Activated T-cell treated with anti-CD3 and anti-CD28 coated beads, Interleukin-2, amount 50 U/mL, for 72 hours (primary cell): ENCODE results near the gene TTC17. TPM values are rescaled to one million over a fixed set of nuclear protein-coding genes. Genes with fewer than 3 reads are reported as not detected.

ENCODE experiments used
- ATAC-seq, 2 donors: fragments of 150-1000 bp; cut with Tn5 transposase; replicated peaks in 1 of 2; 2 replicates each; pipeline ENCODE4 v1.10.0; 2021; ENCODE audit warnings: moderate library complexity in 2 of 2, mild to moderate bottlenecking in 1 of 2
- DNase-seq, 2 donors: peaks; one replicate each; pipeline ENCODE4 v3.0.0; 2021 to 2022; ENCODE audit warnings: mixed read lengths in 1 of 2
- H3K27ac Mint-ChIP-seq: one replicate; pipeline ENCODE4 v1.8.0; 2022; ENCODE audit warnings: mild to moderate bottlenecking, moderate library complexity, mixed read lengths
- H3K27me3 Mint-ChIP-seq: one replicate; pipeline ENCODE4 v1.8.0; 2022; ENCODE audit warnings: low read depth, mixed read lengths
- H3K36me3 Mint-ChIP-seq, 2 donors: one replicate each; pipeline ENCODE4 v1.8.0; 2022; ENCODE audit warnings: mixed read lengths in 2 of 2, mild to moderate bottlenecking in 1 of 2; ENCODE audit not compliant: insufficient read depth in 2 of 2
- H3K4me1 Mint-ChIP-seq: one replicate; pipeline ENCODE4 v1.8.0; 2022; ENCODE audit warnings: low read depth, mixed read lengths
- H3K4me3 Mint-ChIP-seq, 2 donors: one replicate each; pipeline ENCODE4 v1.8.0; 2022; ENCODE audit warnings: mild to moderate bottlenecking in 2 of 2, mixed read lengths in 2 of 2, moderate library complexity in 2 of 2
- H3K9me3 Mint-ChIP-seq, 2 donors: one replicate each; pipeline ENCODE4 v1.8.0; 2022; ENCODE audit warnings: mixed read lengths in 2 of 2
- total RNA-seq, 2 donors: library from RNA; stranded (reverse); gene quantifications; one replicate each; pipeline ENCODE4 v1.2.3, GENCODE V29; 2022

Gene TTC17
- total RNA-seq, 2 donors from 2014 or later = 67.8 to 68.2 TPM

GRCh38 chr11:43360361-43361032 is 1.8 kb downstream of the TTC17 start:
- H3K4me1 Mint-ChIP-seq = peaks cover 45% of the 10 kb centered on the region
- no peaks in the 10 kb centered on the region for H3K9me3 Mint-ChIP-seq
- ATAC-seq (no peak), DNase-seq (no peak)
- H3K4me3 Mint-ChIP-seq = peak overlapping the region; percentile 96 to 100
- peak overlapping the region; percentile 95 for H3K27ac Mint-ChIP-seq
- H3K36me3 Mint-ChIP-seq = peaks cover 5 to 16% of the 10 kb centered on the region in 2 donors
- no peaks in the 10 kb centered on the region for H3K27me3 Mint-ChIP-seq

DNA sequence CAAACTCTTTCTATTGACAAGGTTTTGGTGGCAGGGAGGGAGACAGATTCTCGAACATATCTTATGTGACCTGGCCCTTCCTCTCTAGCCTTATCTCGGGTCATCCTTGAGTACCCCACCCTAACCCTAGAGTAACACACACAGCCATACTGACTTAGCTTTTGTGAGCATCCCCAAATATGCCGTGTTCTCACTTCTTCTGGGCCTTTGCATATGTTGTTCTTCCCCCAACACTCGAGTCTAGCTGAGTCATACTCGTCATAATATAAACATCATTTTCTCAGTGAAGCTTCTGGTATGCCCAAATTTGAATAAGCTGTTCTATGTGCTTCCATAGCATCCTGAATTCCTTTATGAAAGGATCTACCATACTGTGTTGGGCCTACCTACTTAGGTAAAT is 8.0 kb downstream of the TTC17 start:
- peaks cover 56% of the 10 kb centered on the region for H3K4me1 Mint-ChIP-seq
- ATAC-seq (no peak), DNase-seq (no peak)
- no peaks in the 10 kb centered on the region for H3K9me3 Mint-ChIP-seq
- H3K4me3 Mint-ChIP-seq = no peak overlapping the region
- H3K27me3 Mint-ChIP-seq = no peaks in the 10 kb centered on the region
- H3K36me3 Mint-ChIP-seq = peaks cover 3 to 18% of the 10 kb centered on the region in 2 donors
- H3K27ac Mint-ChIP-seq = peak overlapping the region; percentile 25

DNA sequence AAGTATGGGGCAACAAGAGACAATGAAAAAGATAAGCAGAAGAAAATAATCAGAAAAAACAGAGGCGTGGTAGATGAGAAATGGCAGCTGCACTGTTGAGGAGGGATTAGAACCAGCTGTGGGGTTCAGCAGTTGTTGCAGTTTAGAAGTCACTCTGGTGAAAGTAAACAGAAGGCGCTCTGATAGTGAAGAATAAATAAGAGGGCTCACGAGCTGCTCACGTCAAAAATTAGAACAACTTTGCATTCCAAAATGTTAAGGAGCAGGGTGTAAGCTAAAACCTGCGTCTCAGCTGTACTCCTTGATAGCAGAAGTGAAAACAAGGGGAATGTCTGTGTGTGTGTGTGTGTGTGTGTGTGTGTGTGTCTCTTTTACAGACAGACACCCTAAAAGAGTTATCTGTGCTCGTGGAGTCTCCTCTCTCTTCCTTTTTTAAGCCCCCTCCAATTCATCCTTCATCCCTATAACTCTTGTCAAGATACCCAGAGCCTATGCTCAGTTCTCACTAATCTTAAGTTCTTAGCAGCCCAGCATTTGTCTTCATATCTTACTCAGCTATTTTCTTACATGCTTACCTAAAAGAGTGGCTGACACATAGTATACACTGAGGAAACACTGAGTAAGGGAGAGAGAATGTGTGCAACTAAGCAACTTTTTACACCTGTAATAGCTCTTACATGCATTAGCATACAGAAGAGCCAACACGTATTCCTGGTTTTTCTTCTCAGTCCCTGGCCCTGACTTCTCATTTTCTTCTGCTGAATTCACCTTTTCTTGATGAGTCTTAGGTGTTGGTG is 8.9 kb downstream of the TTC17 start:
- H3K4me1 Mint-ChIP-seq = peaks cover 53% of the 10 kb centered on the region
- no peak overlapping the region for H3K4me3 Mint-ChIP-seq
- H3K27ac Mint-ChIP-seq = peak overlapping the region; percentile 46
- no peaks in the 10 kb centered on the region for H3K9me3 Mint-ChIP-seq
- peaks cover 3 to 20% of the 10 kb centered on the region in 2 donors for H3K36me3 Mint-ChIP-seq
- no peak for DNase-seq
- H3K27me3 Mint-ChIP-seq = no peaks in the 10 kb centered on the region
- ATAC-seq = peak in 1 of 2 donors; percentile 53

DNA sequence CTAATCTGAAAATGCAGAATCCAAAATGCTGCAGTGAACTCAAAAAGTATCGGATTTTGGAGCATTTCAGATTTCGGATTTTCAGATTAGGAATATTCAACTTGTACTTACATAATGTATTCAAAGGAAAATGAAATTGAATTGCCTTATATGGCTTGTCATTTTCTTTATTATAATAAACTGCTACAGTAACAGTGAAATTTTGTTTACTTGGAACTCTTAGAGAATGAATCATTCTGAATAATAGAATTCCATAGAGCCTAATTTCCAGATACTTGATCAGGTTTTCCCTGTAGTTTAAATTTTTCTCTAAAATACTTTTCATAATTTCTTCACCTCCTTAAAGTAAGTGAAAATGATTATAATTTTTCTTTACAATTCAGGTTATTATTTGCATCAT is 17.3 kb downstream of the TTC17 start:
- H3K36me3 Mint-ChIP-seq = peaks cover 0 to 4% of the 10 kb centered on the region in 2 donors
- H3K27me3 Mint-ChIP-seq = no peaks in the 10 kb centered on the region
- DNase-seq = no peak
- peaks cover 8% of the 10 kb centered on the region for H3K4me1 Mint-ChIP-seq
- no peak for ATAC-seq
- H3K9me3 Mint-ChIP-seq = no peaks in the 10 kb centered on the region
- no peak overlapping the region for H3K27ac Mint-ChIP-seq
- H3K4me3 Mint-ChIP-seq = no peak overlapping the region

- ATAC-seq (peak in 1 of 2 donors; percentile 41), DNase-seq (no peak)
- Mint-ChIP-seq H3K9me3 (no peaks in the 10 kb centered on the region), H3K27me3 (no peaks in the 10 kb centered on the region), H3K4me1 (peaks cover 8% of the 10 kb centered on the region), H3K4me3 (no peak overlapping the region), H3K27ac (no peak overlapping the region), H3K36me3 (peaks cover 0 to 6% of the 10 kb centered on the region in 2 donors)
Measured at GRCh38 chr11:43376594-43376993, 17.9 kb downstream of the TTC17 start.

DNA sequence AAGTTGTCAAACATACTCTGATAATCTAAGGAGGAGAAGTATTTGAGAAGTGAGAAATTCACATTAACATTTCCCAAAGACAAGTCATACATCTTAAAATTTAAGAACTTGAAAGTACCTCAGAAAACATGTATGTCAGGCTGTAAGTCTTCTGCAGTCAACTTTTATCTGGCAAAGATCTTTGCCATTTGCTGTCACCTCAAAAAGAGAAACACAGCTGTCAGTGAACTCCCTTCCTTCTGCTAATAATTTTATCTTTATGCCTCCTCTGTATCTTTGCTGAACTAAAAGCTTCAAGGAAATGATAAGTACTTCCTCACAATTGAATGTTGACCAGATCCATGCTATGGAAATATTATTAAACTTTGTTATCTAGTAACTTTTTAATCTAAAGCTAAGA is 18.7 kb downstream of the TTC17 start:
- Mint-ChIP-seq H3K27ac (no peak overlapping the region), H3K36me3 (peaks cover 0 to 7% of the 10 kb centered on the region in 2 donors), H3K4me1 (peaks cover 8% of the 10 kb centered on the region), H3K4me3 (no peak overlapping the region), H3K27me3 (no peaks in the 10 kb centered on the region), H3K9me3 (no peaks in the 10 kb centered on the region)
- no peak for ATAC-seq
- DNase-seq = no peak

DNA sequence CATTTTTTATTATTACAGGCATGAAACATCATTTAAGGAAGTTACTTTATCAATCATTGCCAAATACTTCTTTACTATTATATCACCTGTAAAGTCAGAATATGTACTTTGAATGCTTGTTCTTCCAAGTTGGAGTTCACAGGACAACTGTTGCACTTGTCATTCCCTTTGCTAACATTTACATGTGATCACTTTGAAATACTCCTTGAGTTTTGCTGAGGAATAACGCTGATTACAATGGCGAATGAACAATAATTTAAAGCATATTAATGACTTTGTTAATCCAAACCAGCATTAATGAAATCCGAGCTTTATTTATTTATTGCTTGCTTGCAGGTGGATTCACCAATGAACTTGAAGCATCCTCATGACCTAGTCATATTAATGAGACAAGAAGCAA is 20.2 kb downstream of the TTC17 start:
- no peak overlapping the region for H3K27ac Mint-ChIP-seq
- H3K4me1 Mint-ChIP-seq = peaks cover 8% of the 10 kb centered on the region
- no peak for DNase-seq
- H3K36me3 Mint-ChIP-seq = peaks cover 0 to 9% of the 10 kb centered on the region in 2 donors
- no peaks in the 10 kb centered on the region for H3K27me3 Mint-ChIP-seq
- no peaks in the 10 kb centered on the region for H3K9me3 Mint-ChIP-seq
- no peak for ATAC-seq
- no peak overlapping the region for H3K4me3 Mint-ChIP-seq

DNA sequence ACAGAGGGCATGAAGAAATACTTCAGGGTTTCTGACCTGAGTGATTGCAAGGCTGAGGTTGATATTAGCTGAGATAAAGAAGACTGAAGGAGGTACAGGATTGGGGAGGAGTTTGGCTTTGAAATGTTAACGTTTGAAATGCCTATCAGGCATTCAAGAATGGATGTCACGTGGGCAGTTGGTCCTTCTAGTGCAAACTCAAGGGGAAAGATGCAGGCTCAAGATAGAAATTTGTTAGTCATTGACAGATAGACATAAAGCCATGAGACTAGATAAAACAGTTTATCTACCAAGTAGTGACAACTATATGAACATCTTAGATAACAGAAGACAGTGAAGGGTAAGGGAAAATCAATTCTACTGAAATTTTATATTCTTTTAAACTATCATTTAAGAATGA is 23.1 kb downstream of the TTC17 start:
- ATAC-seq = no peak
- Mint-ChIP-seq H3K27ac (no peak overlapping the region), H3K9me3 (no peaks in the 10 kb centered on the region), H3K36me3 (peaks cover 0 to 7% of the 10 kb centered on the region in 2 donors), H3K27me3 (no peaks in the 10 kb centered on the region), H3K4me1 (no peaks in the 10 kb centered on the region), H3K4me3 (no peak overlapping the region)
- no peak for DNase-seq

GRCh38 chr11:43382614-43383013 is 23.9 kb downstream of the TTC17 start:
- ATAC-seq = no peak
- Mint-ChIP-seq H3K4me1 (no peaks in the 10 kb centered on the region), H3K27me3 (no peaks in the 10 kb centered on the region)

DNA sequence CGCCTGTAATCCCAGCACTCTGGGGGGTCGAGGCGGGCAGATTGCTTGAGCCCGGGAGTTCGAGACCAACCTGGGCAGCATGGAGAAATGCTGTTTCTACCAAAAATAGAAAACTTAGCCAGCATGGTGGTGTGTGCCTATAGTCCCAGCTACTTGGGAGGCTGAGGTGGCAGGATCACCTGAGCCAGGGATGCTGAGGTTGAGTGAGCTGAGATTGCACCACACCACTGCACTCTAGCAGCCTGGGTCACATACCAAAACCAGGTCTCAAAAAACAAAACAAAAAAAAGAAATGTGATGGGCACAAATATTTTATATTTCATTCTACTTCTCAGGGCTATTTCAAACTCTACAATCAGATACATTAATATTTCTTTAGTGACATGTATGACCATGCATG is 25.7 kb downstream of the TTC17 start:
- Mint-ChIP-seq H3K36me3 (peaks cover 0 to 13% of the 10 kb centered on the region in 2 donors), H3K27me3 (no peaks in the 10 kb centered on the region), H3K4me3 (no peak overlapping the region), H3K4me1 (no peaks in the 10 kb centered on the region), H3K27ac (no peak overlapping the region), H3K9me3 (no peaks in the 10 kb centered on the region)
- ATAC-seq (no peak), DNase-seq (no peak)

More at GRCh38 chr11:43382614-43383013, 23.9 kb downstream of the TTC17 start:
- no peak overlapping the region for H3K27ac Mint-ChIP-seq
- H3K9me3 Mint-ChIP-seq = no peaks in the 10 kb centered on the region
- peaks cover 0 to 7% of the 10 kb centered on the region in 2 donors for H3K36me3 Mint-ChIP-seq
- H3K4me3 Mint-ChIP-seq = no peak overlapping the region
- no peak for DNase-seq

DNA sequence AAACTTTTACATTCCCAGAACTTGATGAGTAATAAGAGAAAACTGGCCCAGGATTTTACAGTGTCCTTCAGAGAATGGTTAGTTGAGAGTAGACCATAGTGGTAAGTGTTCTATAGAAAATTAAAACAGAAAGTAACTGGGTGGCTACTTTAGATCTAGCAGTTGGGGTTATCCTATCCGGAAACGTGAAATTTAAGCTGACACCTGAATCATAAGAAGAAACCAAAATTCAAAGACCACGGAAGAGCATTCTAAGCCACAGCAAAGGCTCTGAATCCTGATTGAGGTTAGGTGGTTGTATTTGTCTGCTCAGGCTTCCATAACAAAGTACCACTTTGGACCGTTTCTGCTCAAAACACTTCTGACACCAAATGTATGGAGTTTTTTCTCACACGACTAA is 34.0 kb downstream of the TTC17 start:
- Mint-ChIP-seq H3K27me3 (no peaks in the 10 kb centered on the region), H3K9me3 (no peaks in the 10 kb centered on the region), H3K27ac (peak overlapping the region; percentile 72), H3K4me1 (peaks cover 26% of the 10 kb centered on the region), H3K36me3 (peaks cover 4 to 19% of the 10 kb centered on the region in 2 donors), H3K4me3 (peak overlapping the region in 1 of 2 donors; percentile 37)
- DNase-seq (peak in 1 of 2 donors; percentile 3), ATAC-seq (peak; percentile 72 to 79)

- ATAC-seq = no peak
- DNase-seq = no peak
- Mint-ChIP-seq H3K27me3 (no peaks in the 10 kb centered on the region), H3K9me3 (no peaks in the 10 kb centered on the region), H3K4me3 (no peak overlapping the region), H3K36me3 (peaks cover 4 to 25% of the 10 kb centered on the region in 2 donors), H3K27ac (no peak overlapping the region), H3K4me1 (peaks cover 36% of the 10 kb centered on the region)
Measured at GRCh38 chr11:43393765-43394355, 35.1 kb downstream of the TTC17 start.

- no peaks in the 10 kb centered on the region for H3K27me3 Mint-ChIP-seq
- H3K9me3 Mint-ChIP-seq = no peaks in the 10 kb centered on the region
- H3K4me1 Mint-ChIP-seq = peaks cover 48% of the 10 kb centered on the region
- H3K36me3 Mint-ChIP-seq = peaks cover 4 to 28% of the 10 kb centered on the region in 2 donors
- DNase-seq (no peak), ATAC-seq (no peak)
- no peak overlapping the region for H3K4me3 Mint-ChIP-seq
- H3K27ac Mint-ChIP-seq = no peak overlapping the region
Measured at GRCh38 chr11:43396617-43397016, 37.9 kb downstream of the TTC17 start.
